C1 segment of cervical spinal cord (tissue), 14 donors: ENCODE measurements around the gene RPP30.
"Not testable (repeated sequence)": the region's sequence is repeated elsewhere in the genome, so short reads cannot be mapped to it uniquely, and the experiment has no call there.

Experiments used
- DNase-seq, 14 donors: peaks; one replicate each; lab custom pipeline; 2025; lab: John Stamatoyannopoulos, UW

The RPP30 gene

GRCh38 chr10:90939648-90940047 is 67.9 kb downstream of the RPP30 start:
- DNase-seq, result no peak

- DNase-seq, result not testable (repeated sequence)
Observed at GRCh38 chr10:90942980-90943379, 71.2 kb downstream of the RPP30 start.

- DNase-seq, result no peak
Observed at GRCh38 chr10:90944749-90945148, 73.0 kb downstream of the RPP30 start.

- peak in 1 of 14 donors; percentile 33 for DNase-seq
Observed at GRCh38 chr10:90945491-90946070, 73.8 kb downstream of the RPP30 start.

- no peak for DNase-seq
Observed at GRCh38 chr10:90947030-90947960, 75.5 kb downstream of the RPP30 start.
